SK-N-MC (cell line): Measurements from ENCODE around the gene TRIM2.

Experiments
- DNase-seq: peaks from one replicate; pipeline ENCODE4 v3.0.0-alpha.2; 2011; ENCODE audit warnings: low read depth, low spot score
- H3K27ac ChIP-seq: fragments of 200-600 bp; sonication (generic); 2 replicates; pipeline ENCODE4 v1.5.1; 2016; ENCODE audit warnings: mixed run types
- H3K36me3 ChIP-seq: fragments of 200-600 bp; sonication (generic); 2 replicates; pipeline ENCODE4 v1.6.1; 2017; ENCODE audit warnings: antibody characterized with exemption, low read length, mixed read lengths; ENCODE audit not compliant: insufficient read depth
- H3K4me3 ChIP-seq: fragments of 200-600 bp; sonication (generic); 2 replicates; pipeline ENCODE4 v1.5.1; 2016
- H3K9ac ChIP-seq: fragments of 200-600 bp; sonication (generic); 2 replicates; pipeline ENCODE4 v1.8.0; 2017; ENCODE audit warnings: mixed run types, mixed read lengths; ENCODE audit not compliant: insufficient read length
- H3K9me3 ChIP-seq: fragments of 200-600 bp; sonication (generic); 2 replicates; pipeline ENCODE4 v1.6.1; 2017; ENCODE audit warnings: low read depth, mild to moderate bottlenecking, antibody characterized with exemption, low read length, moderate library complexity, mixed read lengths
- EZH2 ChIP-seq: fragments of 200-600 bp; sonication (generic); IDR thresholded peaks from one replicate; pipeline ENCODE4 v1.6.1; 2017; ENCODE audit warnings: antibody characterized with exemption
- FOXP2 ChIP-seq: optimal IDR thresholded peaks from 2 replicates; pipeline ENCODE3; 2011; ENCODE audit warnings: mild to moderate bottlenecking, moderate library complexity; ENCODE audit not compliant: insufficient read depth; ENCODE audit errors: extremely low read length, control extremely low read depth
- POLR2AphosphoS5 ChIP-seq: IDR thresholded peaks from 2 replicates; pipeline ENCODE4 v1.6.1; 2012; ENCODE audit warnings: mild to moderate bottlenecking, low read depth, low read length, borderline replicate concordance

Gene TRIM2

DNA sequence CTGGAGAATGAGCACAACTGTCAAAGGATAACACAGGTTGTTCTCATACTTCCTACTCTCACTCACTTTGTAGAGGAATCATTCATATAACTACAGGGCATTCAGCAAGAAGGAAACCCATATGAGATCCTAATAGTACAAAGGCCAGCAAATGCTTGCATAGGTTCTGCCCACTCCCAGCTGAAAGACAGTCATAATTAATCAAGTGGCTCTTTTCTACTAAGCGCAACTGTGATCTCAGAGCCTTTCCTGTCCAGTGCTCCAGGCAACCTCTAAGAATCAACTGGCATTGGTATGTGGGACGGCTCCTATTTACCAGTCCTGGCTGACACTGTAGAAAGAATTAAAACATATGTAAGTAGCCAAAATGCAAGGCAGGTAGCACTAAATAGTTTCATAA is 121.3 kb downstream of the TRIM2 start:
- no peak overlapping the region for H3K27ac ChIP-seq
- H3K4me3 ChIP-seq, result no peak overlapping the region
- TF ChIP-seq FOXP2, result no peak
- no peak for TF ChIP-seq POLR2AphosphoS5
- TF ChIP-seq EZH2, result no peak
- H3K9me3 ChIP-seq, result no peaks in the 10 kb centered on the region
- H3K9ac ChIP-seq, result no peak overlapping the region
- no peak for DNase-seq
- H3K36me3 ChIP-seq, result peaks cover 51% of the 10 kb centered on the region

DNA sequence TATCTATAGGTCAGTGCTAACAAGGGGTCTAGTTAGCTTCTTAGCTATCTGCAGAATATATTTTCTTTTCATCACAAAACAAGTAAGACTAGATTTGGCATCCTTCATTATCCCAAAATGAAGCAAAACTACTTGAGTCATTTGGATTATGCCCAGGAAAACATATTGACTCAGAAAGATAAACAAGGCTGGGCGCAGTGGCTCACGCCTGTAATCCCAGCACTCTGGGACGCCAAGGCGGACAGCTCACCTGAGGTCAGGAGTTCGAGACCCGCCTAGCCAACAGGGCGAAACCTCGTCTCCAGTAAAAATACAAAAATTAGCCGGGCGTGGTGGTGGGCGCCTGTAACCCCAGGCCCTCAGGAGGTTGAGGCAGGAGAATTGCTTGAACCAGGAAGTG is 122.3 kb downstream of the TRIM2 start:
- TF ChIP-seq POLR2AphosphoS5 (no peak), EZH2 (no peak), FOXP2 (no peak)
- Histone ChIP-seq H3K9ac (no peak overlapping the region), H3K9me3 (no peaks in the 10 kb centered on the region), H3K4me3 (no peak overlapping the region), H3K27ac (no peak overlapping the region), H3K36me3 (peaks cover 49% of the 10 kb centered on the region)
- no peak for DNase-seq

DNA sequence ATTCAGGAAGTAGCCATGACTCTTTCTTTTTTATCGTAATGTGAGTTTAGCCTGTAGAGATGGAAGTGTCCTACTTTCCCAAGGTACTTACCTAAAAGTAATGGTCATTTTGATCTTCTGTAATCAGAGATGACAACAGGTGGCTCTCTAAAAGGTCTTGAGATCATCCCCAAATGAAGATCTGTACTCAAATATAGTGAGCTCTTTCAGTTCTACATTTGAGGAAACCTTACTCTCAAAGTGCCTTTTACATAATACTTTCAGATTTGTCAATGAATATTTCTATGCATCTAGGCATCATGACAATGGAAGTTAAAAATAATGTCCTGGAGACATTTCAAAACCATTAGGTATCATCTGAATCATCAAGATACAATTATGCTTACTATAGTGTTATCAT is 123.0 kb downstream of the TRIM2 start:
- Histone ChIP-seq H3K9ac (no peak overlapping the region), H3K27ac (no peak overlapping the region), H3K36me3 (peaks cover 52% of the 10 kb centered on the region), H3K4me3 (no peak overlapping the region), H3K9me3 (no peaks in the 10 kb centered on the region)
- TF ChIP-seq EZH2, result no peak
- TF ChIP-seq POLR2AphosphoS5, result no peak
- TF ChIP-seq FOXP2, result no peak
- no peak for DNase-seq

DNA sequence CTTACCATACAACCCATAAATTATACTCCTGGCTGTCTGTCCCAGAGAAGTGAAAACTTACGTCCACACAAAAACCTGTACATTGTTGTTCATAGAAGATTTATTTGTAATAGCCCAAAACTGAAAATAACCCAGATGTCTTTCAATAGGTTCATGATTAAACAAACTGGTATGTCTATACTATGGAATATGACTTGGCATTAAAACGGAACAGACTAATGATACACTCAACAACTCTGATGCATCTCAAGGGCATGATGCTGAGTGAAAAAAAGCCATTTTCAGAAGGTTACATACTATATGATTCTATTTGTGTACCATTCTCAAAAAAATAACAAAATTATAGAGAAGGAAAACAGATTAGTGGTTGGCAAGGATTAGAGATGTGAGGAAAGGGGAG is 128.7 kb downstream of the TRIM2 start:
- no peak overlapping the region for H3K9ac ChIP-seq
- H3K4me3 ChIP-seq, result no peak overlapping the region
- H3K27ac ChIP-seq, result no peak overlapping the region
- DNase-seq, result no peak
- no peak for TF ChIP-seq FOXP2
- TF ChIP-seq EZH2, result no peak
- TF ChIP-seq POLR2AphosphoS5, result no peak
- H3K9me3 ChIP-seq, result no peaks in the 10 kb centered on the region
- H3K36me3 ChIP-seq, result peaks cover 49% of the 10 kb centered on the region

DNA sequence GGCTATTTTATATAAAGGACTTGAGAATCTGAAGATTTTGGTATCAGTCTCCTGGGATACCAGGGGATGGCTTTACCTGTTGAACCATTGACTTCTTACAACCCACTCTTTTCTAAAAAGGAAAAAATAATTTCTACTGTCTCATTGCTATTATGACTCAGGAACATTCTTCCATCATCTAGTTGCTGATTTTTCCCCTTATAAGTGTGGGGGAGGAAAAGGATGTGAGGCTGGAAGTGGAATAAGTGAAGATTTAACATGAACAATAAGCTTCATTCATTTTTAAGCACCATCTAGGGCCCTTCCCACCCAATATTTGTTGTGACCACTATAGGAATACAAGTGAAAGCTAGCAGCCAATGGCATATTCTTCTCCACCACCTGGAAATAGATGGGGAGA is 129.6 kb downstream of the TRIM2 start:
- no peak for TF ChIP-seq POLR2AphosphoS5
- no peak for TF ChIP-seq FOXP2
- no peak for TF ChIP-seq EZH2
- H3K4me3 ChIP-seq, result no peak overlapping the region
- no peak overlapping the region for H3K9ac ChIP-seq
- no peak for DNase-seq
- no peak overlapping the region for H3K27ac ChIP-seq
- peaks cover 40% of the 10 kb centered on the region for H3K36me3 ChIP-seq
- H3K9me3 ChIP-seq, result no peaks in the 10 kb centered on the region

DNA sequence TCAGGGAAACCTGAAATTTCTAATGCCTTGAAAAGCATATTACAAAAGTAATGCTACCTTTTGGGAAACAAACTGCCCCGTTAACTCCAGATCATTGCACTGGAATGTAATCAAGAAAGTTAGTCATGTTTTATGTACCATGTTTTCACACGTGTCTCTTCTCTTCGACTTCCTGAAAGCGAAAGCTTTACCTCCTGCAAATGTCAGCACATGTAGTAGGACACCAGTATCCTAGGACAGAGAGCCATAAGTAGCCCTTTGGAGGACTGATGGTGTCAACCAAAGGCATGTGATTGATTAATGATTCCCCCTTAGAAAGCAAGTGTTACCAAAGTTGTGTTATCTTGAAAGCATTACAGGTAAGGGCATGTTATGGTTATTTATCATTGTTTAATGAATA is 131.4 kb downstream of the TRIM2 start:
- no peak overlapping the region for H3K4me3 ChIP-seq
- peaks cover 27% of the 10 kb centered on the region for H3K36me3 ChIP-seq
- H3K9ac ChIP-seq, result no peak overlapping the region
- TF ChIP-seq POLR2AphosphoS5, result no peak
- no peak for TF ChIP-seq FOXP2
- TF ChIP-seq EZH2, result no peak
- no peaks in the 10 kb centered on the region for H3K9me3 ChIP-seq
- DNase-seq, result no peak
- H3K27ac ChIP-seq, result no peak overlapping the region

DNA sequence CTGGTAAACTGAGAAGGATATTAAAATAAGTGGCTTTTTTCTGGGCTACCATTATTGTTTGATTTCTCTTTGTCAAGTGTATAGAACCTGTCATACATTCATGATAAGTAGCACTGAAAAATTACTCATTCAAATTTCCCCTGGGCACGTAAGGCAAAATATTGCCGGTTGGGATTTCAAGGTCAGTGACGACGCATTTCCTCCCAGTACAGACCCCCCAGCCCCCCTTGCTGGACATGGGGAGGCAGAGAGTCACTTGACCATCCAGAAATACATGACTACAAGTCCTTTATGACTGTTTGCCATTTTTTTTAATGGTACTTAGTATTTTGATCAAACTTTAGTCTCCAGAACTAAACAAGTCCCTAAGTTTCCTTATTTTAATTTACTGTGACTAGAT is 133.4 kb downstream of the TRIM2 start:
- DNase-seq, result no peak
- TF ChIP-seq EZH2 (no peak), FOXP2 (no peak), POLR2AphosphoS5 (no peak)
- Histone ChIP-seq H3K27ac (no peak overlapping the region), H3K9ac (no peak overlapping the region), H3K36me3 (peaks cover 17% of the 10 kb centered on the region), H3K9me3 (no peaks in the 10 kb centered on the region), H3K4me3 (no peak overlapping the region)

DNA sequence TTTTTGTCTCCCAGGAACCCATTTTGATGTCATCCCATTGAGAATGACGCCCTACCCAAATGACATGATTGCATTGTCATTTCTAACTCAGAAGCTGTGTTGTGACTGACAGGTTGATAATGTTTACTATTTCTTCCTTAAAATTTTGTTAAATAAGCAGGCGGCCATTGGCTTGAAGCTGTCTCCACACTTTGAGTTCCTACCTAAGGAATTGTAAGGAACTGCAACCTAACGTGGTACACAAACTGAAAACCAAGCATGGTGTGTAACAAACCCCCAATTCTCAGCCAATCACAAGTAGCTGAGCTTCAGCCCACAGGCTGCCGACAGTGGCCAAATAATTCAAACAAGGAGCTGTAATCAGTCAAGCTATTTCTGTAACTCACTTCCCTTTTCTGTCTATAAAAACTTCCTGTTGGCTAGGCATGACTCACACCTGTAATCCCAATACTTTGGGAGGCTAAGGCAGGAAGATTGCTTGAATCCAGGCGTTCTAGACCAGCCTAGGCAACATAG is 137.4 kb downstream of the TRIM2 start:
- no peaks in the 10 kb centered on the region for H3K9me3 ChIP-seq
- H3K36me3 ChIP-seq, result no peaks in the 10 kb centered on the region
- H3K9ac ChIP-seq, result no peak overlapping the region
- H3K4me3 ChIP-seq, result no peak overlapping the region
- no peak for DNase-seq
- TF ChIP-seq EZH2, result no peak
- no peak for TF ChIP-seq FOXP2
- TF ChIP-seq POLR2AphosphoS5, result no peak
- H3K27ac ChIP-seq, result no peak overlapping the region
